HepG2 (cell line): ENCODE data around the gene ATG4B. TPM values are rescaled to one million over a fixed set of nuclear protein-coding genes. Genes with fewer than 3 reads are reported as not detected.

Experiments
- ATAC-seq: fragments of 200-7000 bp; cut with Tn5 transposase; 3 replicates; pipeline ENCODE4 v1.9.1; 2020; ENCODE audit warnings: mild to moderate bottlenecking, moderate library complexity
- BruUV-seq: library from RNA; stranded (reverse); fragments of 400-500 nt; replicated peaks from 2 replicates; lab custom pipeline; 2021; lab: Mats Ljungman, UMichigan
- CTCF ChIA-PET: fragments of 300-600 bp; formaldehyde crosslinking; extraction: SDS; loops from one replicate; lab custom pipeline; 2021; ENCODE audit warnings: low total read pairs, inconsistent platforms, low intra/inter-chr PET ratio; lab: Yijun Ruan, JAX
- POLR2A ChIA-PET: fragments of 350-600 bp; sonication (Branson Sonifier 250); formaldehyde crosslinking; loops from one replicate; lab custom pipeline; 2020; ENCODE audit warnings: antibody characterized with exemption, inconsistent platforms; lab: Yijun Ruan, JAX
- DNase-seq: peaks from one replicate; pipeline ENCODE4 v3.0.0-alpha.2; 2015; ENCODE audit warnings: low spot score
- FAIRE-seq: peaks from 3 replicates; lab custom pipeline; 2011; peaks lifted over from hg19 to GRCh38; lab: Jason Lieb, UNC
- H2AFZ ChIP-seq: one replicate; pipeline ENCODE4 v1.6.1; 2011; ENCODE audit warnings: low read length, inconsistent platforms
- H3K27ac ChIP-seq: fragments of 300-600 bp; 3 replicates; pipeline ENCODE4 v1.8.0; 2011; ENCODE audit warnings: mixed run types, mild to moderate bottlenecking, mixed read lengths, low read length, inconsistent platforms; ENCODE audit not compliant: insufficient read depth; ENCODE audit errors: extremely low read length
- H3K27me3 ChIP-seq, 2 experiments: fragments of 200-600 bp in 1 of 2; 2 replicates in 1 of 2; 3 replicates in 1 of 2; pipeline versions ENCODE4 v1.6.0 to v1.8.0; 2011; ENCODE audit warnings: low read length in 2 of 2, mild to moderate bottlenecking in 2 of 2, moderate library complexity in 2 of 2, inconsistent platforms in 1 of 2; ENCODE audit not compliant: insufficient read depth in 2 of 2, control insufficient read depth in 1 of 2
- H3K36me3 ChIP-seq, 2 experiments: fragments of 200-600 bp in 1 of 2; replicated peaks in 1 of 2; 2 replicates in 1 of 2; 3 replicates in 1 of 2; pipeline versions ENCODE4 v1.5.1 to v1.8.0; 2011; ENCODE audit warnings: low read length in 2 of 2, inconsistent platforms in 1 of 2; ENCODE audit not compliant: insufficient read depth in 2 of 2, control insufficient read depth in 1 of 2
- H3K4me1 ChIP-seq: 2 replicates; pipeline ENCODE4 v1.5.1; 2012; ENCODE audit warnings: low read length, inconsistent platforms; ENCODE audit not compliant: insufficient read depth
- H3K4me2 ChIP-seq: 2 replicates; pipeline ENCODE4 v1.6.0; 2011; ENCODE audit warnings: low read depth, low read length, inconsistent platforms
- H3K4me3 ChIP-seq, 3 experiments: fragments of 200-600 bp in 1 of 3; sonication (generic), shearing (Covaris generic) in 1 of 3; replicated peaks in 1 of 3; 2 replicates each; pipeline ENCODE4 v1.5.1; 2011 to 2016; ENCODE audit warnings: low read length in 3 of 3, inconsistent platforms in 2 of 3, low read depth in 2 of 3, mild to moderate bottlenecking in 2 of 3, control low read depth in 1 of 3, mixed read lengths in 1 of 3; ENCODE audit not compliant: insufficient read depth in 1 of 3
- H3K79me2 ChIP-seq: one replicate; pipeline ENCODE4 v1.6.1; 2011; ENCODE audit warnings: low read length, inconsistent platforms; ENCODE audit not compliant: insufficient read depth
- H3K9ac ChIP-seq: 2 replicates; pipeline ENCODE4 v1.6.0; 2011; ENCODE audit warnings: mild to moderate bottlenecking, low read depth, low read length, inconsistent platforms; ENCODE audit not compliant: insufficient read depth
- H3K9me3 ChIP-seq: 2 replicates; pipeline ENCODE4 v1.5.1; 2012; ENCODE audit warnings: mild to moderate bottlenecking, low read length
- H4K20me1 ChIP-seq: 2 replicates; pipeline ENCODE4 v1.6.0; 2011; ENCODE audit warnings: inconsistent platforms, mild to moderate bottlenecking, low read length, moderate library complexity; ENCODE audit not compliant: insufficient read depth
- CAMTA2 ChIP-seq: sonication (generic); formaldehyde crosslinking; IDR thresholded peaks from 2 replicates; pipeline ENCODE4 v1.4.0; 2020; ENCODE audit warnings: mild to moderate bottlenecking, missing genetic modification reagents, borderline replicate concordance
- GZF1 ChIP-seq: sonication (generic); formaldehyde crosslinking; IDR thresholded peaks from 2 replicates; pipeline ENCODE4 v1.5.1; 2020; ENCODE audit warnings: mild to moderate bottlenecking, missing genetic modification reagents
- IRF2 ChIP-seq: IDR thresholded peaks from 2 replicates; pipeline ENCODE4 v1.6.1; 2018; ENCODE audit warnings: missing genetic modification reagents, missing compliant biosample characterization
- MEIS1 ChIP-seq: sonication (generic); formaldehyde crosslinking; IDR thresholded peaks from 2 replicates; pipeline ENCODE4 v1.9.0; 2021; ENCODE audit warnings: mild to moderate bottlenecking, missing genetic modification reagents, moderate library complexity, borderline replicate concordance
- NFYC ChIP-seq: IDR thresholded peaks from 2 replicates; pipeline ENCODE4 v1.6.1; 2016; ENCODE audit warnings: missing genetic modification reagents, missing compliant biosample characterization
- ZC3H13 ChIP-seq: sonication (generic); formaldehyde crosslinking; IDR thresholded peaks from 2 replicates; pipeline ENCODE4 v1.8.1; 2023; ENCODE audit warnings: mild to moderate bottlenecking, missing genetic modification reagents, moderate library complexity
- ZFP36 ChIP-seq: fragments of 150-350 bp; IDR thresholded peaks from 2 replicates; pipeline ENCODE4 v1.6.1; 2018; ENCODE audit warnings: borderline replicate concordance, low read length, low read depth; ENCODE audit not compliant: partially characterized antibody
- ZFX ChIP-seq: sonication (generic); formaldehyde crosslinking; IDR thresholded peaks from 2 replicates; pipeline ENCODE4 v1.4.0; 2020; ENCODE audit warnings: mild to moderate bottlenecking, low read depth, missing genetic modification reagents, moderate library complexity
- ZNF253 ChIP-seq: sonication (generic); formaldehyde crosslinking; IDR thresholded peaks from 2 replicates; pipeline ENCODE4 v1.8.0; 2022; ENCODE audit warnings: mild to moderate bottlenecking, missing genetic modification reagents, borderline replicate concordance
- ZNF747 ChIP-seq: sonication (generic); formaldehyde crosslinking; IDR thresholded peaks from 2 replicates; pipeline ENCODE4 v1.8.1; 2023; ENCODE audit warnings: missing genetic modification reagents, mild to moderate bottlenecking, borderline replicate concordance
- WGBS: methylation state at CpG from one replicate; pipeline ENCODE4 v1.1.6; 2017; ENCODE audit warnings: low lambda C conversion rate; 5-methylcytosine and 5-hydroxymethylcytosine counted together
- in situ Hi-C: cut with HindIII; loops from 2 replicates; pipeline ENCODE4 v1.10.0; 2017; ENCODE audit warnings: low pct_unique_long_range_greater_than_20kb; ENCODE audit not compliant: extremely low pct_ligation_motif_present
- intact Hi-C: fragments of 100-400 bp; cut with micrococcal nuclease; formaldehyde crosslinking; loops from one replicate; pipeline ENCODE4 v1.10.0; 2022; ENCODE audit not compliant: unreplicated experiment
- polyA plus RNA-seq, 8 experiments: library from polyadenylated mRNA; depleted of rRNA in 3 of 8; stranded (reverse) in 7 of 8; unstranded in 1 of 8; fragments of >200 nt; fragmentation: Illumina TruSeq in 4 of 8; extraction: Trizol in 4 of 8; gene quantifications; 2 replicates each; pipeline versions ENCODE4 v1.2.1 to v1.2.3, GENCODE V29; 2011 to 2016; ENCODE audit warnings: low read depth in 4 of 8, missing spikeins in 1 of 8, mixed read lengths in 1 of 8; ENCODE audit not compliant: insufficient read depth in 1 of 8
- total RNA-seq, 5 experiments: library from RNA; depleted of rRNA; stranded (reverse); fragments of >200 nt; fragmentation: Illumina TruSeq; extraction: Trizol; gene quantifications; 2 replicates each; pipeline ENCODE4 v1.2.3, GENCODE V29; 2016; ENCODE audit warnings: low read depth in 1 of 5
- TF ChIP-seq, protein P1 (sequence below), 2 experiments: fragments of 450-650 bp in 1 of 2; sonication (generic) in 1 of 2; formaldehyde crosslinking in 1 of 2; IDR thresholded peaks; 2 replicates each; pipeline versions ENCODE4 v1.6.1 to v1.8.0; 2016 to 2022; ENCODE audit warnings: antibody characterized with exemption in 1 of 2, mild to moderate bottlenecking in 1 of 2, missing genetic modification reagents in 1 of 2
- TF ChIP-seq, protein P2 (sequence below): sonication (generic); formaldehyde crosslinking; conservative IDR thresholded peaks from 2 replicates; pipeline ENCODE4 v1.4.0; 2020; ENCODE audit warnings: missing genetic modification reagents
- TF ChIP-seq, protein P3 (sequence below): sonication (generic); formaldehyde crosslinking; IDR thresholded peaks from 2 replicates; pipeline ENCODE4 v1.5.0; 2020; ENCODE audit warnings: missing genetic modification reagents

Gene ATG4B
- total and polyA plus RNA-seq, 2 of the 13 experiments (the other 11 are each of a cell fraction or from before 2014, with no cell fraction given), result 95.5 to 239 TPM

DNA sequence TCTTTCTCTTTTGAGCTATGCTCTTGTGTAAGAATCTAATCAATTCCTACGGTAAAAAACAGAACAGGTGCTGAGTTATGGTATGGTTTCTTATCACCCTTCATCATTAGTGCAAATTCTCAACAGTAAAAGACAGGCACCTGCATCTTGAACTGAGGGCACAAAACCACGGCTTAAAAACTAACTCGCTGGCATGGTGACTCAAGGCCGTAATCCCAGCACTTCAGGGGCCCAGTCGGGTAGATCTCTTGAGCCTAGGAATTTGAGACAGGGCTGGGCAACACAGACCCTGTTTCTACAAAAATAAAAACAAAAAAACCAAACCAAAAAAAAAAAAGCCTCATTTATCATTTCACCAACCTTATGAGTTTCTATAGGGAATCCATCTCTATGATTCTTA, 33.8 kb upstream of the ATG4B start (continued):
- TF ChIP-seq, protein P1, sequence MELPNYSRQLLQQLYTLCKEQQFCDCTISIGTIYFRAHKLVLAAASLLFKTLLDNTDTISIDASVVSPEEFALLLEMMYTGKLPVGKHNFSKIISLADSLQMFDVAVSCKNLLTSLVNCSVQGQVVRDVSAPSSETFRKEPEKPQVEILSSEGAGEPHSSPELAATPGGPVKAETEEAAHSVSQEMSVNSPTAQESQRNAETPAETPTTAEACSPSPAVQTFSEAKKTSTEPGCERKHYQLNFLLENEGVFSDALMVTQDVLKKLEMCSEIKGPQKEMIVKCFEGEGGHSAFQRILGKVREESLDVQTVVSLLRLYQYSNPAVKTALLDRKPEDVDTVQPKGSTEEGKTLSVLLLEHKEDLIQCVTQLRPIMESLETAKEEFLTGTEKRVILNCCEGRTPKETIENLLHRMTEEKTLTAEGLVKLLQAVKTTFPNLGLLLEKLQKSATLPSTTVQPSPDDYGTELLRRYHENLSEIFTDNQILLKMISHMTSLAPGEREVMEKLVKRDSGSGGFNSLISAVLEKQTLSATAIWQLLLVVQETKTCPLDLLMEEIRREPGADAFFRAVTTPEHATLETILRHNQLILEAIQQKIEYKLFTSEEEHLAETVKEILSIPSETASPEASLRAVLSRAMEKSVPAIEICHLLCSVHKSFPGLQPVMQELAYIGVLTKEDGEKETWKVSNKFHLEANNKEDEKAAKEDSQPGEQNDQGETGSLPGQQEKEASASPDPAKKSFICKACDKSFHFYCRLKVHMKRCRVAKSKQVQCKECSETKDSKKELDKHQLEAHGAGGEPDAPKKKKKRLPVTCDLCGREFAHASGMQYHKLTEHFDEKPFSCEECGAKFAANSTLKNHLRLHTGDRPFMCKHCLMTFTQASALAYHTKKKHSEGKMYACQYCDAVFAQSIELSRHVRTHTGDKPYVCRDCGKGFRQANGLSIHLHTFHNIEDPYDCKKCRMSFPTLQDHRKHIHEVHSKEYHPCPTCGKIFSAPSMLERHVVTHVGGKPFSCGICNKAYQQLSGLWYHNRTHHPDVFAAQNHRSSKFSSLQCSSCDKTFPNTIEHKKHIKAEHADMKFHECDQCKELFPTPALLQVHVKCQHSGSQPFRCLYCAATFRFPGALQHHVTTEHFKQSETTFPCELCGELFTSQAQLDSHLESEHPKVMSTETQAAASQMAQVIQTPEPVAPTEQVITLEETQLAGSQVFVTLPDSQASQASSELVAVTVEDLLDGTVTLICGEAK (IDR thresholded peaks at IDR 0.05), result no peak
- TF ChIP-seq, protein P1 (CRISPR knock-in tag; IDR thresholded peaks at IDR 0.05), result no peak
- no peak for TF ChIP-seq MEIS1

DNA sequence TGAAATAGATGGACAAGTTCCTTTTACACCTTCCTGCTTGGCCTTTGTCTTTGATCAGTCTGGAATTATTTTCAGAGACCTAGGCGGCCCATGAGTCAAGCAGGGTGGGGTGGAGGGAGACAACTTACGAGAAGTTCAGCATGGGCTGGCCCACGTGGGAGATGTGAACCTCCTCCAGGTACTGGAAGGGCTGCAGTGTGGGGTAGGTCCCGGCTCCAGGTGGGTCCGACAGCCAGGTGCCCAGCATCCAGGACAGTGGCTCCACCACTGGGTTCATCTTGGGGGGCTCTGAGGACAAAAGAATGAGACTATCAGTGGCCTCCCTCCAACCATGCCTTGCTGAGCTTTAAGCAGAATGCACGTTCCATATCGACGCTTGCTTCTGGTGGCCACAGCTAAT, 31.3 kb upstream of the ATG4B start:
- H3K4me1 ChIP-seq, result peaks cover 19% of the 10 kb centered on the region
- WGBS, result 96% methylated on average over 8 of the region's 8 CpGs
- H2AFZ ChIP-seq, result no peak overlapping the region
- BruUV-seq, result no TSS peak
- peaks cover 32 to 68% of the 10 kb centered on the region in 2 experiments for H3K36me3 ChIP-seq
- POLR2A ChIA-PET, result no interaction called here
- FAIRE-seq (no peak), ATAC-seq (no peak), DNase-seq (no peak)
- no peak overlapping the region for H3K9ac ChIP-seq
- no peaks in the 10 kb centered on the region for H3K9me3 ChIP-seq
- no peak overlapping the region for H3K4me2 ChIP-seq
- intact Hi-C loops, result no loop called here
- in situ Hi-C loops, result no loop called here
- no peaks in the 10 kb centered on the region for H3K27me3 ChIP-seq
- no peaks in the 10 kb centered on the region for H4K20me1 ChIP-seq
- peaks cover 24% of the 10 kb centered on the region for H3K79me2 ChIP-seq
- CTCF ChIA-PET, result no interaction called here
- H3K27ac ChIP-seq, result no peak overlapping the region
- H3K4me3 ChIP-seq, result no peak overlapping the region
- TF ChIP-seq ZNF253 (no peak), ZFX (no peak), IRF2 (no peak), CAMTA2 (CRISPR knock-in tag) (no peak), GZF1 (CRISPR knock-in tag) (no peak), ZC3H13 (CRISPR knock-in tag) (no peak), NFYC (CRISPR knock-in tag) (no peak), ZNF747 (CRISPR knock-in tag) (no peak), ZFP36 (no peak)
- TF ChIP-seq, protein P2, sequence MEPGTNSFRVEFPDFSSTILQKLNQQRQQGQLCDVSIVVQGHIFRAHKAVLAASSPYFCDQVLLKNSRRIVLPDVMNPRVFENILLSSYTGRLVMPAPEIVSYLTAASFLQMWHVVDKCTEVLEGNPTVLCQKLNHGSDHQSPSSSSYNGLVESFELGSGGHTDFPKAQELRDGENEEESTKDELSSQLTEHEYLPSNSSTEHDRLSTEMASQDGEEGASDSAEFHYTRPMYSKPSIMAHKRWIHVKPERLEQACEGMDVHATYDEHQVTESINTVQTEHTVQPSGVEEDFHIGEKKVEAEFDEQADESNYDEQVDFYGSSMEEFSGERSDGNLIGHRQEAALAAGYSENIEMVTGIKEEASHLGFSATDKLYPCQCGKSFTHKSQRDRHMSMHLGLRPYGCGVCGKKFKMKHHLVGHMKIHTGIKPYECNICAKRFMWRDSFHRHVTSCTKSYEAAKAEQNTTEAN (CRISPR knock-in tag), result no peak
- TF ChIP-seq, protein P3, sequence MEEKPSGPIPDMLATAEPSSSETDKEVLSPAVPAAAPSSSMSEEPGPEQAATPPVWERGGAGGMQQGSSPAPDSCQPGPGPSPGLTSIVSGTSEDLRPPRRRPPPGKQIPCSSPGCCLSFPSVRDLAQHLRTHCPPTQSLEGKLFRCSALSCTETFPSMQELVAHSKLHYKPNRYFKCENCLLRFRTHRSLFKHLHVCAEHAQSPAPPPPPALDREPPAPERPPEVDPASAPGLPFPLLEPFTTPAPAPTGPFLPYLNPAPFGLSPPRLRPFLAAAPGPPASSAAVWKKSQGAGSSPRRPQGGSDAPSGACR (CRISPR knock-in tag), result no peak
